NB4 (cell line): ENCODE results near the gene PCDHB7.
A peak's percentile ranks its signal among the peaks of the same experiment; 100 is the strongest.

Source experiments
- MAX ChIP-seq: IDR thresholded peaks from 2 replicates; pipeline ENCODE4 v1.6.1; 2011; ENCODE audit warnings: low read depth, low read length
- POLR2A ChIP-seq: IDR thresholded peaks from 2 replicates; pipeline ENCODE4 v1.6.1; 2011; ENCODE audit warnings: mild to moderate bottlenecking; ENCODE audit not compliant: insufficient read length; ENCODE audit errors: extremely low read depth
- TF ChIP-seq, protein P1 (sequence below): IDR thresholded peaks from one replicate; pipeline ENCODE4 v1.5.1; 2012; ENCODE audit warnings: low read depth, low read length

GRCh38 chr5:141155540-141156374 is 16.7 kb upstream of the PCDHB7 start:
- TF ChIP-seq, protein P1, sequence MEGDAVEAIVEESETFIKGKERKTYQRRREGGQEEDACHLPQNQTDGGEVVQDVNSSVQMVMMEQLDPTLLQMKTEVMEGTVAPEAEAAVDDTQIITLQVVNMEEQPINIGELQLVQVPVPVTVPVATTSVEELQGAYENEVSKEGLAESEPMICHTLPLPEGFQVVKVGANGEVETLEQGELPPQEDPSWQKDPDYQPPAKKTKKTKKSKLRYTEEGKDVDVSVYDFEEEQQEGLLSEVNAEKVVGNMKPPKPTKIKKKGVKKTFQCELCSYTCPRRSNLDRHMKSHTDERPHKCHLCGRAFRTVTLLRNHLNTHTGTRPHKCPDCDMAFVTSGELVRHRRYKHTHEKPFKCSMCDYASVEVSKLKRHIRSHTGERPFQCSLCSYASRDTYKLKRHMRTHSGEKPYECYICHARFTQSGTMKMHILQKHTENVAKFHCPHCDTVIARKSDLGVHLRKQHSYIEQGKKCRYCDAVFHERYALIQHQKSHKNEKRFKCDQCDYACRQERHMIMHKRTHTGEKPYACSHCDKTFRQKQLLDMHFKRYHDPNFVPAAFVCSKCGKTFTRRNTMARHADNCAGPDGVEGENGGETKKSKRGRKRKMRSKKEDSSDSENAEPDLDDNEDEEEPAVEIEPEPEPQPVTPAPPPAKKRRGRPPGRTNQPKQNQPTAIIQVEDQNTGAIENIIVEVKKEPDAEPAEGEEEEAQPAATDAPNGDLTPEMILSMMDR: peak; percentile 43
- no peak for TF ChIP-seq MAX
- TF ChIP-seq POLR2A: no peak
